PC-9 (cell line): ENCODE data around the gene PHLPP2. TPM values are rescaled to one million over a fixed set of nuclear protein-coding genes. Genes with fewer than 3 reads are reported as not detected.
"Not testable (repeated sequence)": the region's sequence is repeated elsewhere in the genome, so short reads cannot be mapped to it uniquely, and the experiment has no call there.

ENCODE experiments used
- BruUV-seq: library from RNA; stranded (reverse); fragments of 400-500 nt; replicated peaks from 2 replicates; lab custom pipeline; 2021; lab: Mats Ljungman, UMichigan
- CTCF ChIA-PET: fragments of 300-600 bp; sonication (Branson Sonifier 250); formaldehyde crosslinking; loops from one replicate; lab custom pipeline; 2022; ENCODE audit warnings: antibody characterized with exemption; lab: Charles Lee
- POLR2A ChIA-PET: fragments of 300-600 bp; sonication (Branson Sonifier 250); formaldehyde crosslinking; loops from one replicate; lab custom pipeline; 2022; ENCODE audit warnings: antibody characterized with exemption; ENCODE audit not compliant: unreplicated experiment; lab: Charles Lee
- DNase-seq, 2 experiments: peaks; one replicate each; pipeline versions ENCODE4 v3.0.0 to v3.0.0-alpha.2; 2015 to 2022; ENCODE audit warnings: mixed read lengths in 1 of 2
- H2AFZ ChIP-seq: fragments of 200-600 bp; sonication (generic); 2 replicates; pipeline ENCODE4 v1.8.1; 2017; ENCODE audit warnings: antibody characterized with exemption
- H3F3A ChIP-seq: fragments of 200-600 bp; sonication (generic); 2 replicates; pipeline ENCODE4 v1.8.1; 2017; ENCODE audit warnings: antibody characterized with exemption, mild to moderate bottlenecking, low read depth; ENCODE audit not compliant: insufficient read depth
- H3K27ac ChIP-seq: fragments of 200-600 bp; sonication (generic); 2 replicates; pipeline ENCODE4 v1.6.1; 2016; ENCODE audit warnings: mixed run types
- H3K27me3 ChIP-seq: fragments of 200-600 bp; sonication (generic); 2 replicates; pipeline ENCODE4 v1.6.1; 2016; ENCODE audit warnings: low read depth, mixed run types; ENCODE audit not compliant: insufficient read depth
- H3K36me3 ChIP-seq: fragments of 200-600 bp; sonication (generic); 2 replicates; pipeline ENCODE4 v1.6.1; 2016; ENCODE audit warnings: low read depth, mixed run types
- H3K4me1 ChIP-seq: fragments of 200-600 bp; sonication (generic); replicated peaks from 2 replicates; pipeline ENCODE4 v1.6.1; 2016; ENCODE audit warnings: mixed run types; ENCODE audit not compliant: insufficient read depth
- H3K4me2 ChIP-seq: fragments of 200-600 bp; sonication (generic); 2 replicates; pipeline ENCODE4 v1.6.1; 2017; ENCODE audit warnings: mixed run types
- H3K4me3 ChIP-seq: fragments of 200-600 bp; sonication (generic); 2 replicates; pipeline ENCODE4 v1.6.1; 2016; ENCODE audit warnings: mixed run types
- H3K79me2 ChIP-seq: fragments of 200-600 bp; sonication (generic); 2 replicates; pipeline ENCODE4 v1.6.1; 2017; ENCODE audit warnings: low read depth, mixed run types
- H3K9me2 ChIP-seq: fragments of 200-600 bp; sonication (generic); 2 replicates; pipeline ENCODE4 v1.8.1; 2017; ENCODE audit warnings: mild to moderate bottlenecking; ENCODE audit not compliant: insufficient read depth
- H3K9me3 ChIP-seq: fragments of 200-600 bp; sonication (generic); 2 replicates; pipeline ENCODE4 v1.8.1; 2016; ENCODE audit warnings: low read depth; ENCODE audit not compliant: insufficient read depth
- H4K20me1 ChIP-seq: fragments of 200-600 bp; sonication (generic); 2 replicates; pipeline ENCODE4 v1.8.1; 2017; ENCODE audit not compliant: insufficient read depth
- CTCF ChIP-seq: fragments of 200-600 bp; sonication (generic); conservative IDR thresholded peaks from 2 replicates; pipeline ENCODE4 v1.6.1; 2017; ENCODE audit warnings: mixed run types, antibody characterized with exemption, mild to moderate bottlenecking, moderate library complexity
- EZH2 ChIP-seq: fragments of 200-600 bp; sonication (generic); IDR thresholded peaks from 2 replicates; pipeline ENCODE4 v1.8.0; 2017; ENCODE audit warnings: antibody characterized with exemption, low read depth
- intact Hi-C: fragments of 100-400 bp; cut with micrococcal nuclease; formaldehyde crosslinking; loops from one replicate; pipeline ENCODE4 v1.10.0; 2022; ENCODE audit not compliant: unreplicated experiment
- total RNA-seq: library from RNA; stranded (reverse); gene quantifications from 2 replicates; pipeline ENCODE4 v1.2.3, GENCODE V29; 2021

The PHLPP2 gene
- total RNA-seq, 1 experiment from 2014 or later: 5.5 TPM

GRCh38 chr16:71622088-71622487 lies 102.4 kb downstream of the PHLPP2 start:
- no peak for DNase-seq
- Histone ChIP-seq H3K27ac (no peak overlapping the region), H2AFZ (no peak overlapping the region), H3K4me1 (no peaks in the 10 kb centered on the region), H3K79me2 (peaks cover 5% of the 10 kb centered on the region; the same call in 1 of the 2 replicates), H3K36me3 (no peaks in the 10 kb centered on the region), H3K27me3 (no peaks in the 10 kb centered on the region), H3K4me2 (no peak overlapping the region), H3F3A (peaks cover 9% of the 10 kb centered on the region; the same call in 1 of the 2 replicates), H3K4me3 (no peak overlapping the region), H4K20me1 (no peaks in the 10 kb centered on the region), H3K9me2 (no peaks in the 10 kb centered on the region; the same call in 1 of the 2 replicates), H3K9me3 (no peaks in the 10 kb centered on the region)
- no peak for TF ChIP-seq EZH2
- TF ChIP-seq CTCF: no peak
- CTCF ChIA-PET: interaction anchor here (0.6 kb wide), 3 partner anchors 70 to 261 kb away, joined by 3 to 11 read pairs (median 9); no protein-coding TSS in a partner anchor
- intact Hi-C loops: no loop called here
- POLR2A ChIA-PET: no interaction called here
- no TSS peak for BruUV-seq

GRCh38 chr16:71618429-71618828 lies 106.1 kb downstream of the PHLPP2 start:
- DNase-seq: no peak
- Histone ChIP-seq H3K4me3 (no peak overlapping the region), H3K4me1 (no peaks in the 10 kb centered on the region), H3K27ac (no peak overlapping the region), H3K36me3 (no peaks in the 10 kb centered on the region), H4K20me1 (no peaks in the 10 kb centered on the region), H3K9me2 (no peaks in the 10 kb centered on the region; the same call in 1 of the 2 replicates), H3K9me3 (no peaks in the 10 kb centered on the region), H2AFZ (no peak overlapping the region), H3K27me3 (no peaks in the 10 kb centered on the region), H3K4me2 (no peak overlapping the region), H3F3A (no peaks in the 10 kb centered on the region), H3K79me2 (no peaks in the 10 kb centered on the region)
- POLR2A ChIA-PET: no interaction called here
- intact Hi-C loops: no loop called here
- no TSS peak for BruUV-seq
- CTCF ChIA-PET: no interaction called here
- no peak for TF ChIP-seq CTCF
- TF ChIP-seq EZH2: no peak

GRCh38 chr16:71614956-71615355 lies 109.5 kb downstream of the PHLPP2 start:
- H3K4me3 ChIP-seq, H2AFZ ChIP-seq, intact Hi-C loops, POLR2A ChIA-PET, H3K27me3 ChIP-seq, H3K4me1 ChIP-seq, H4K20me1 ChIP-seq, H3K79me2 ChIP-seq, H3K36me3 ChIP-seq, BruUV-seq, DNase-seq, H3F3A ChIP-seq, H3K9me2 ChIP-seq, CTCF ChIA-PET, H3K27ac ChIP-seq, H3K9me3 ChIP-seq, H3K4me2 ChIP-seq: not testable (repeated sequence)
